ENCODE data around the gene PCBP3. TPM values are rescaled to one million over a fixed set of nuclear protein-coding genes. Genes with fewer than 3 reads are reported as not detected.

PCBP3 gene
- total and polyA plus RNA-seq, 4 donors: 0.36 to 1.6 (median 0.42) TPM

DNA sequence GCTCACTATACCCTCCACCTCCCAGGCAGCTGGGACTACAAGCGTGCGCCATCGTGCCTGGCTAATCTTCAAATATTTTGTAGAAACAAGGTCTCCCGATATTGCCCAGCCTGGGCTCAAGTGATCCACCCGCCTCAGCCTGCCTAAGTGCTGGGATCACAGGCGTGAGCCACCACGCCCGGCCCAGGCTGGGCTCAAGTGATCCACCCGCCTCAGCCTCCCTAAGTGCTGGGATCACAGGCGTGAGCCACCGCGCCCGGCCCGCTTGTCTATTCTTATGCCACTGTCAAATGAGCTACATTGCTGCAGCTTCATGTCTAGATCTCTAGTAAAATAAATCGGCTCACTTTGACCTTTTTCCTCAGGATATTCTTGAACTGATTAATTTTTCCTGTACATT lies 230.3 kb downstream of the PCBP3 start:
- Histone ChIP-seq H3K4me1 (ENCODE audit: control insufficient read depth in 4 of 4, insufficient read depth in 4 of 4, low read length in 3 of 4) (no peaks in the 10 kb centered on the region), H3K36me3 (ENCODE audit: control insufficient read depth in 4 of 4, insufficient read depth in 3 of 4, low read depth in 1 of 4, low read length in 3 of 4) (no peaks in the 10 kb centered on the region), H3K9ac (ENCODE audit: low read depth in 1 of 2, low read length in 2 of 2) (no peak overlapping the region), H3K27ac (ENCODE audit: low read depth in 1 of 2, low read length in 2 of 2) (no peak overlapping the region), H3K9me3 (ENCODE audit: control insufficient read depth in 4 of 4, low read length in 3 of 4) (peaks cover 0 to 1% (median 0%) of the 10 kb centered on the region in 4 donors), H3K27me3 (ENCODE audit: control insufficient read depth in 4 of 4, insufficient read depth in 4 of 4, low read length in 3 of 4) (peaks cover 0 to 3% (median 0%) of the 10 kb centered on the region in 4 donors), H3K4me3 (ENCODE audit: low read depth in 1 of 3, low read length in 3 of 3) (no peak overlapping the region)
- 88% methylated on average over 15 of the region's 15 CpGs for WGBS
- TF ChIP-seq, protein P1, sequence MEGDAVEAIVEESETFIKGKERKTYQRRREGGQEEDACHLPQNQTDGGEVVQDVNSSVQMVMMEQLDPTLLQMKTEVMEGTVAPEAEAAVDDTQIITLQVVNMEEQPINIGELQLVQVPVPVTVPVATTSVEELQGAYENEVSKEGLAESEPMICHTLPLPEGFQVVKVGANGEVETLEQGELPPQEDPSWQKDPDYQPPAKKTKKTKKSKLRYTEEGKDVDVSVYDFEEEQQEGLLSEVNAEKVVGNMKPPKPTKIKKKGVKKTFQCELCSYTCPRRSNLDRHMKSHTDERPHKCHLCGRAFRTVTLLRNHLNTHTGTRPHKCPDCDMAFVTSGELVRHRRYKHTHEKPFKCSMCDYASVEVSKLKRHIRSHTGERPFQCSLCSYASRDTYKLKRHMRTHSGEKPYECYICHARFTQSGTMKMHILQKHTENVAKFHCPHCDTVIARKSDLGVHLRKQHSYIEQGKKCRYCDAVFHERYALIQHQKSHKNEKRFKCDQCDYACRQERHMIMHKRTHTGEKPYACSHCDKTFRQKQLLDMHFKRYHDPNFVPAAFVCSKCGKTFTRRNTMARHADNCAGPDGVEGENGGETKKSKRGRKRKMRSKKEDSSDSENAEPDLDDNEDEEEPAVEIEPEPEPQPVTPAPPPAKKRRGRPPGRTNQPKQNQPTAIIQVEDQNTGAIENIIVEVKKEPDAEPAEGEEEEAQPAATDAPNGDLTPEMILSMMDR (IDR thresholded peaks at IDR 0.05; ENCODE audit: low read depth, low read length, missing input control): no peak
- no peak for TF ChIP-seq FOXA2 (IDR thresholded peaks at IDR 0.05)
- no peak for DNase-seq (ENCODE audit: low spot score)

DNA sequence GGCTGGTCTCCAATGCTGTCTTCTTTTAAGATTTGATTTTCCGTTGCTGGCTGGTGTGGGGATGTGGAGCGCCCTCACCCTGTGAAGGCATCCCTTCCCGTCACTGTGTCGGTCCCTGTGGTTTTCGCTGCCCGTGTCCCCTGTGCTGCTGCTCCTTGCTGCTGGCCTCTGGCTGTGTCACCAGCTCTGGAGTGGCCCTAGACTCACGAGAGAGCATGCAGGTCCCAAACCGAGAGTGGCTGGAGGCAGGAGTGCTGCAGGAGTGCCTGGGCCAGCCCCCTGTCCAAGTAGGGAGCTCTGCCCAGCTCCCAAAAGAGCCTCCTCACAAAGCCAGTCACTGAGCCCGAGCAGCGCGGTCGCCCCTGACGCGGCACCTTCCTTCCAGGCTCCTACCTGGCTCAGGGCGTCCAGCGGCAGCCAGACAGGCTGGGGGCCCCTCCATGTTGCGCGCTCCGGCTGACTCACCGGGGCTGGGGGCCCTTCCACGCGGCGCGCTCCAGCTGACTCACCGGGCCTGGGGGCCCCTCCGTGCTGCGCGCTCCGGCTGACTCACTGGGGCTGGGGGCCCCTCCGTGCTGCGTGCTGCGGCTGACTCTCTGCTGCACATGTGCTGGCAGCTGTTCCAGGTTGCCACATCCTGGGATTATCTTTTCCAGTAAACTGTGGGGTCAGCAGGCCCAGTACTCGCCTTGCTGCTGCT lies 231.3 kb downstream of the PCBP3 start:
- WGBS: 78% methylated on average over 33 of the region's 33 CpGs

More for the DNA sequence above, 231.3 kb downstream of the PCBP3 start:
- H3K36me3 ChIP-seq (ENCODE audit: control insufficient read depth in 4 of 4, insufficient read depth in 3 of 4, low read depth in 1 of 4, low read length in 3 of 4): no peaks in the 10 kb centered on the region
- H3K27me3 ChIP-seq (ENCODE audit: control insufficient read depth in 4 of 4, insufficient read depth in 4 of 4, low read length in 3 of 4): peaks cover 0 to 3% (median 0%) of the 10 kb centered on the region in 4 donors
- H3K9ac ChIP-seq (ENCODE audit: low read depth in 1 of 2, low read length in 2 of 2): no peak overlapping the region
- H3K27ac ChIP-seq (ENCODE audit: low read depth in 1 of 2, low read length in 2 of 2): no peak overlapping the region
- H3K9me3 ChIP-seq (ENCODE audit: control insufficient read depth in 4 of 4, low read length in 3 of 4): peaks cover 0 to 1% (median 0%) of the 10 kb centered on the region in 4 donors
- TF ChIP-seq, protein P2, sequence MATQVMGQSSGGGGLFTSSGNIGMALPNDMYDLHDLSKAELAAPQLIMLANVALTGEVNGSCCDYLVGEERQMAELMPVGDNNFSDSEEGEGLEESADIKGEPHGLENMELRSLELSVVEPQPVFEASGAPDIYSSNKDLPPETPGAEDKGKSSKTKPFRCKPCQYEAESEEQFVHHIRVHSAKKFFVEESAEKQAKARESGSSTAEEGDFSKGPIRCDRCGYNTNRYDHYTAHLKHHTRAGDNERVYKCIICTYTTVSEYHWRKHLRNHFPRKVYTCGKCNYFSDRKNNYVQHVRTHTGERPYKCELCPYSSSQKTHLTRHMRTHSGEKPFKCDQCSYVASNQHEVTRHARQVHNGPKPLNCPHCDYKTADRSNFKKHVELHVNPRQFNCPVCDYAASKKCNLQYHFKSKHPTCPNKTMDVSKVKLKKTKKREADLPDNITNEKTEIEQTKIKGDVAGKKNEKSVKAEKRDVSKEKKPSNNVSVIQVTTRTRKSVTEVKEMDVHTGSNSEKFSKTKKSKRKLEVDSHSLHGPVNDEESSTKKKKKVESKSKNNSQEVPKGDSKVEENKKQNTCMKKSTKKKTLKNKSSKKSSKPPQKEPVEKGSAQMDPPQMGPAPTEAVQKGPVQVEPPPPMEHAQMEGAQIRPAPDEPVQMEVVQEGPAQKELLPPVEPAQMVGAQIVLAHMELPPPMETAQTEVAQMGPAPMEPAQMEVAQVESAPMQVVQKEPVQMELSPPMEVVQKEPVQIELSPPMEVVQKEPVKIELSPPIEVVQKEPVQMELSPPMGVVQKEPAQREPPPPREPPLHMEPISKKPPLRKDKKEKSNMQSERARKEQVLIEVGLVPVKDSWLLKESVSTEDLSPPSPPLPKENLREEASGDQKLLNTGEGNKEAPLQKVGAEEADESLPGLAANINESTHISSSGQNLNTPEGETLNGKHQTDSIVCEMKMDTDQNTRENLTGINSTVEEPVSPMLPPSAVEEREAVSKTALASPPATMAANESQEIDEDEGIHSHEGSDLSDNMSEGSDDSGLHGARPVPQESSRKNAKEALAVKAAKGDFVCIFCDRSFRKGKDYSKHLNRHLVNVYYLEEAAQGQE (IDR thresholded peaks at IDR 0.05): no peak
- TF ChIP-seq MAX (IDR thresholded peaks at IDR 0.05) (no peak), JUND (IDR thresholded peaks at IDR 0.05) (no peak), RXRA (IDR thresholded peaks at IDR 0.05) (no peak), SP1 (IDR thresholded peaks at IDR 0.05) (no peak), RAD21 (IDR thresholded peaks at IDR 0.05) (no peak), HNF4A (conservative IDR thresholded peaks at IDR 0.05) (no peak), FOXA1 (IDR thresholded peaks at IDR 0.05) (no peak), YY1 (IDR thresholded peaks at IDR 0.05) (no peak), FOXA2 (IDR thresholded peaks at IDR 0.05) (no peak), EGR1 (IDR thresholded peaks at IDR 0.05; ENCODE audit: low read depth in 2 of 2) (no peak), GABPA (IDR thresholded peaks at IDR 0.05 in 1 of 2, conservative IDR thresholded peaks at IDR 0.05 in 1 of 2) (no peak), NR2F2 (IDR thresholded peaks at IDR 0.05) (no peak), TAF1 (conservative IDR thresholded peaks at IDR 0.05) (no peak), HNF4G (IDR thresholded peaks at IDR 0.05) (no peak)
- TF ChIP-seq, protein P3, sequence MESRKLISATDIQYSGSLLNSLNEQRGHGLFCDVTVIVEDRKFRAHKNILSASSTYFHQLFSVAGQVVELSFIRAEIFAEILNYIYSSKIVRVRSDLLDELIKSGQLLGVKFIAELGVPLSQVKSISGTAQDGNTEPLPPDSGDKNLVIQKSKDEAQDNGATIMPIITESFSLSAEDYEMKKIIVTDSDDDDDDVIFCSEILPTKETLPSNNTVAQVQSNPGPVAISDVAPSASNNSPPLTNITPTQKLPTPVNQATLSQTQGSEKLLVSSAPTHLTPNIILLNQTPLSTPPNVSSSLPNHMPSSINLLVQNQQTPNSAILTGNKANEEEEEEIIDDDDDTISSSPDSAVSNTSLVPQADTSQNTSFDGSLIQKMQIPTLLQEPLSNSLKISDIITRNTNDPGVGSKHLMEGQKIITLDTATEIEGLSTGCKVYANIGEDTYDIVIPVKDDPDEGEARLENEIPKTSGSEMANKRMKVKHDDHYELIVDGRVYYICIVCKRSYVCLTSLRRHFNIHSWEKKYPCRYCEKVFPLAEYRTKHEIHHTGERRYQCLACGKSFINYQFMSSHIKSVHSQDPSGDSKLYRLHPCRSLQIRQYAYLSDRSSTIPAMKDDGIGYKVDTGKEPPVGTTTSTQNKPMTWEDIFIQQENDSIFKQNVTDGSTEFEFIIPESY (IDR thresholded peaks at IDR 0.05): no peak
- TF ChIP-seq, protein P1 (IDR thresholded peaks at IDR 0.05; ENCODE audit: low read depth, low read length, missing input control): no peak
- TF ChIP-seq, protein P4, sequence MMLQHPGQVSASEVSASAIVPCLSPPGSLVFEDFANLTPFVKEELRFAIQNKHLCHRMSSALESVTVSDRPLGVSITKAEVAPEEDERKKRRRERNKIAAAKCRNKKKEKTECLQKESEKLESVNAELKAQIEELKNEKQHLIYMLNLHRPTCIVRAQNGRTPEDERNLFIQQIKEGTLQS (IDR thresholded peaks at IDR 0.05): no peak
- no peaks in the 10 kb centered on the region for H3K4me1 ChIP-seq (ENCODE audit: control insufficient read depth in 4 of 4, insufficient read depth in 4 of 4, low read length in 3 of 4)
- no peak for DNase-seq (ENCODE audit: low spot score)
- H3K4me3 ChIP-seq (ENCODE audit: low read depth in 1 of 3, low read length in 3 of 3): no peak overlapping the region
